ENCODE data around the gene NFKBIZ.
"Not testable (repeated sequence)": the region's sequence is repeated elsewhere in the genome, so short reads cannot be mapped to it uniquely, and the experiment has no call there.

NFKBIZ gene

DNA sequence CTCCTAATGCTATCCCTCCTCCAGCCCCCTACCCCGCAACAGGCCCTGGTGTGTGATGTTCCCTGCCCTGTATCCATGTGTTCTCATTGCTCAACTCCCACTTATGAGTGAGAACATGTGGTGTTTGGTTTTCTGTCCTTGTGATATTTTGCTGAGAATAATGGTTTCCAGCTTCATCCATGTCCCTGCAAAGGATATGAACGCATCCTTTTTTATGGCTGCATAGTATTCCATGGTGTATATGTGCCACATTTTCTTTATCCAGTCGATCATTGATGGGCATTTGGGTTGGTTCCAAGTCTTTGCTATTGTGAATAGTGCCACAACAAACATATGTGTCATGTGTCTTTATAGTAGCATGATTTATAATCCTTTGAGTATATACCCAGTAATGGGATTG is 36.3 kb downstream of the NFKBIZ start:
- H3K27me3 Mint-ChIP-seq (ENCODE audit: low read depth); H3K27ac Mint-ChIP-seq; H3K36me3 Mint-ChIP-seq (ENCODE audit: low read depth); DNase-seq (ENCODE audit: low spot score); H3K4me3 Mint-ChIP-seq; H3K4me1 Mint-ChIP-seq (ENCODE audit: low read depth): not testable (repeated sequence)
- peaks cover 12% of the 10 kb centered on the region for H3K9me3 Mint-ChIP-seq

DNA sequence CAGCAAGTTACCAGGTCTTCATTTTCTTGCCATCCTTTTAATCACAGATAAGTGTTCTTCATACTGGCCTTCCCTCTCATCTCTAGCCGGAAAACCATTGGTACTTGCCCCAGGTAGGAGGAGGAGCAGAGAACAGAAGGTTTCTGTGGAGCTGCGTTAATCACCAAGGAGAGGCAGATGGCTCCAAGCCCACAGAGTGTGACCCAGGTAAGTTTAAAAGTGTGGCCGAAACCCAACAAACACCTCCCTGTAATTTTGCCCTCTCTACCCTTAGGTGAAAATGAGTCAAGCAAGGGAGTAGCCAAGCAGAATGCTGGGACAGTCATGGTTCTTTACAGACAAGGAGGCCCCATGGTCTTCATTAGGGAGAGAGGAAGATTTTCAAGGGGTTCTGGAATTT is 37.3 kb downstream of the NFKBIZ start:
- Mint-ChIP-seq H3K9me3 (peaks cover 12% of the 10 kb centered on the region), H3K27ac (no peak overlapping the region), H3K36me3 (ENCODE audit: low read depth) (peaks cover 2% of the 10 kb centered on the region), H3K4me1 (ENCODE audit: low read depth) (no peaks in the 10 kb centered on the region), H3K27me3 (ENCODE audit: low read depth) (no peaks in the 10 kb centered on the region), H3K4me3 (no peak overlapping the region)
- no peak for DNase-seq (ENCODE audit: low spot score)

DNA sequence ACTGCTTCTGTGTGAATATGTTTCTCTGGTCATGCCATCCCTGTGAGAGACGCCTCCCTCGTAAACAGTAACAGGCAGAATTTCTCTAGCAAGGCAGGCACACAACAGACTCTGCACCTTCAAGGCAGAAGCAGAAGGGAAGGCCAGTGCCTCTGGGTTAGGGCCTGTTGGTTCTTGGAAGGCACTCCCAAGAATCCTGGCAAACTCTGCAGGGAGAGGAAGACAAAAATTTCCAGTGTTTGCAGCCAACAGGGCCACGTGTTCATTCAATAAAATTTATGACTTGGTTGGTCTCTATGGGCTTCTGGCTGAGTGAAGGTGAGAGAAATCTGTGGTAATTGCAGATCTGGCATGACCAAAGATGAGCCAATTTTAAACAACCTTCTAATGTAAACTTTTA is 39.3 kb downstream of the NFKBIZ start:
- H3K27ac Mint-ChIP-seq: no peak overlapping the region
- no peak for DNase-seq (ENCODE audit: low spot score)
- no peaks in the 10 kb centered on the region for H3K4me1 Mint-ChIP-seq (ENCODE audit: low read depth)
- peaks cover 12% of the 10 kb centered on the region for H3K9me3 Mint-ChIP-seq
- peaks cover 2% of the 10 kb centered on the region for H3K36me3 Mint-ChIP-seq (ENCODE audit: low read depth)
- no peaks in the 10 kb centered on the region for H3K27me3 Mint-ChIP-seq (ENCODE audit: low read depth)
- no peak overlapping the region for H3K4me3 Mint-ChIP-seq

DNA sequence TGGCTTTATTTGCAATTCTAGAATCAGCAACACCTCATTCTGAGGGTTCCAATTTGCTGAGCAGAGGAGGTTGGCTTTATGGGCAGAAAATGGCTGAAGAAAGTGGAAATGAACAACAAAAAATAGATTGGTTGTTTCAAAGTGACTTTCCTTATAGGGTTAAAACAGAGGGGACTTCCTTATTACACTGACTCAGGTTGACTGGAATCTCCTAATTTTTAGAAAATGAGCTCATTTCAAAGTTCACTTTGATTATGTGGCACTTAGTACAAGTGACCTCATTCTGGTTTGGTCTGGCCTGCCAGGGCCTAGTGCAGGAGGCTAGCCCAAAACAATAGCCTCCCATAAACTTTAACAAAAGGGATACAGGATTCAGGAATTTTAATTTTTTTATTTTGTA is 41.4 kb downstream of the NFKBIZ start:
- no peaks in the 10 kb centered on the region for H3K4me1 Mint-ChIP-seq (ENCODE audit: low read depth)
- H3K4me3 Mint-ChIP-seq: no peak overlapping the region
- no peaks in the 10 kb centered on the region for H3K27me3 Mint-ChIP-seq (ENCODE audit: low read depth)
- DNase-seq (ENCODE audit: low spot score): no peak
- H3K9me3 Mint-ChIP-seq: peaks cover 12% of the 10 kb centered on the region
- no peak overlapping the region for H3K27ac Mint-ChIP-seq
- H3K36me3 Mint-ChIP-seq (ENCODE audit: low read depth): no peaks in the 10 kb centered on the region

DNA sequence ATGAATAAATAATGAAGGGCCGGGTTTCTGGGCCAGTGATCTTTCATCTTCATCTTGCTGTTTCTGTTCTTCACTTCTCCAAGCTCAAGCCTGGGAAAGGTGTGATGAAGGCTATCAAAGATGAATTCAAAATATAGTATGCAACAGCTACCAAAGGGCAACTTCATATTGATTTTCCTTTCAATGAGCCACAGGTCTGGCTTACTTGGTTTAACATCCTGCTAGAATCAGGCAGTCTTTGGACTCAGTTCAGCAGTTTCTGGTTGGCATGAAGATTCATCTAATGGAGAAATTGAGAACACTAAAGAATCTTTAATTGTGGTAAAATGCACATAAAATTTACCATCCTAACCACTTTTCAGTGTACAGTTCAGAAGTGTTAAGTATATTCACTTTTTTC is 43.3 kb downstream of the NFKBIZ start:
- H3K27me3 Mint-ChIP-seq (ENCODE audit: low read depth): no peaks in the 10 kb centered on the region
- no peak overlapping the region for H3K27ac Mint-ChIP-seq
- H3K36me3 Mint-ChIP-seq (ENCODE audit: low read depth): no peaks in the 10 kb centered on the region
- H3K4me3 Mint-ChIP-seq: no peak overlapping the region
- H3K9me3 Mint-ChIP-seq: peaks cover 6% of the 10 kb centered on the region
- no peaks in the 10 kb centered on the region for H3K4me1 Mint-ChIP-seq (ENCODE audit: low read depth)
- no peak for DNase-seq (ENCODE audit: low spot score)

DNA sequence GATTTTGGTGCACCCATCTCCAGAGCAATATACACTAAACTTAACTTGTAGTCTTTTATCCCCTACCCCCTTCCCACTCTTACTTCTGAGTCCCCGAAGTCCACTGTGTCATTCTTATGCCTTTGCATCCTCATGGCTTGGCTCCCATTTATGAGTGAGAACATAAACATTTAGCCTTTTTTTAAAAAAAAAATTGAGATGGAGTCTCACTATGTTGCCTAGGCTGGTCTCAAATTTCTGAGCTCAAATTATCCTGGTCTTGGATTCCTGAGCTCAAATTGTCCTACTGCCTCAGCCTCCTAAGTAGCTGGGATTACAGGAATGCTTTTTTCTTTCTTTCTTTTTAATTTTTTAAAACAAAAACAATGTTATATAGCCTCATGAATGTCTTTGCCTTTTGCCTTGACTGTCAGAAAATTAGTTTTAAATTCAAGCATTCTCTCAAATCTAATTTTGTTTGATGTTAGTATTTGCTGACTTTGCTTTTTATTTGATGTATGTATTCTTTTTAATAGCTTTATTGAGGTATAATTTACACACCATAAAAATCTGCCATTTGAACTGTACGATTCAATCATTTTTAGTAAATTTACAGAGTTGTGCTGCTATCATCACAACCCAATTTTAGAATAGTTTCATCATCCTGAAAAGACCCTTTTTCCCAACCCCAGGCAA is 46.9 kb downstream of the NFKBIZ start:
- DNase-seq (ENCODE audit: low spot score): no peak
- Mint-ChIP-seq H3K9me3 (peaks cover 6% of the 10 kb centered on the region), H3K27me3 (ENCODE audit: low read depth) (no peaks in the 10 kb centered on the region), H3K36me3 (ENCODE audit: low read depth) (no peaks in the 10 kb centered on the region), H3K4me1 (ENCODE audit: low read depth) (no peaks in the 10 kb centered on the region), H3K4me3 (no peak overlapping the region), H3K27ac (no peak overlapping the region)

DNA sequence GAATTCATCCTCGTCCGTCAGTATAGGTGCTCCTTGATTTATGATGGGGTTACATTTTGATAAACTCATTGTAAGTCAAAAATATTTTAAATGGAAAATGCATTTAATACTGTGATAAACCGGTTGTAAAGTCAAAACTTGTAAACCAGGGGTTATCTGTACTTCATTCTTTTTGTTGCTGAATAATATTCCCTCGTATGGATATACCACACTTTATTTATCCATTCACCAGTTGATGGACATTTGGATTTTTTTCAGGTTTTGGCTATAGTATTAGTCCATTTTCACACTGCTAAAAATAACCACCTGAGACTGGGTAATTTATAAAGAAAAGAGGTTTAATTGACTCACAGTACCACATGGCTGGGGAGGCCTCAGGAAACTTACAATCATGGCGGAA is 47.7 kb downstream of the NFKBIZ start:
- H3K27me3 Mint-ChIP-seq (ENCODE audit: low read depth): no peaks in the 10 kb centered on the region
- no peaks in the 10 kb centered on the region for H3K36me3 Mint-ChIP-seq (ENCODE audit: low read depth)
- DNase-seq (ENCODE audit: low spot score): no peak
- no peak overlapping the region for H3K27ac Mint-ChIP-seq
- H3K9me3 Mint-ChIP-seq: peaks cover 6% of the 10 kb centered on the region
- H3K4me1 Mint-ChIP-seq (ENCODE audit: low read depth): peaks cover 2% of the 10 kb centered on the region
- no peak overlapping the region for H3K4me3 Mint-ChIP-seq

DNA sequence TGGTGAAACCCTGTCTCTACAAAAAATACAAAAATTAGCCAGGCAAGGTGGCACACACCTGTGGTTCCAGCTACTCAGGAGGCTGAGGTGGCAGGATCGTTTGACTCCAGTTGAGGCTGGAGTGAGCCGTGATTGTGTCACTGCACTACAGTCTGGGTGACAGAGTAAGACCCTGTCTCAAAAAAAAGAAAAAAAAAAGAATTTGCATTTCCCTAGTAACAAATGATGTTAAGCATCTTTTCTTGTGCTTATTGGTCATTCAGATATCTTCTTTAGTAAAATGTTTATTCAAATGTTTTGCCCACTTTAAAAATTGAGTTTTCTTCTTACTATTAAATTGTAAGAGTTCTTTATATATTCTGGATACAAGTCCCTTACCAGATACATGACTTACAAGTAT is 48.7 kb downstream of the NFKBIZ start:
- peaks cover 6% of the 10 kb centered on the region for H3K9me3 Mint-ChIP-seq
- H3K27ac Mint-ChIP-seq: no peak overlapping the region
- peaks cover 4% of the 10 kb centered on the region for H3K4me1 Mint-ChIP-seq (ENCODE audit: low read depth)
- H3K36me3 Mint-ChIP-seq (ENCODE audit: low read depth): no peaks in the 10 kb centered on the region
- no peaks in the 10 kb centered on the region for H3K27me3 Mint-ChIP-seq (ENCODE audit: low read depth)
- DNase-seq (ENCODE audit: low spot score): no peak
- no peak overlapping the region for H3K4me3 Mint-ChIP-seq

DNA sequence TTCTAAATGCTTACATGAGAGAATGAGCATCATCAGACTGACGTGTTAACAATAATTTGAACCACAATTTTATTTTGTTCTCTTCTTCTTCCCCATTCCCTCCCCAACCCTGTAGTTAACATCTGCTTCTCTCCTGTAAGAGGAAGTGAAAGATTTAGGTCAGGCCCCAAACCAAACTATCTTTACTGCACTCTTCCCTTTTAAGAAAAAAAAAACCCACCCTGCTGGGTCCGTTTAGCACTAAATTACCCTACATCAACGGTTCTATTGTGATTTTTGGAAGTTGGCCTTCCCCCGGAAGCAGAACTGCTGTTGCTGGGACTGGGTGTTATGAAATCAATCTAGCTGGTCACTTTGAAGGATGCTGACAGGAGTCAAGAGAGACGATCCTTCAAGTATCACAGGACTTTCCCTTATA is 49.4 kb downstream of the NFKBIZ start:
- Mint-ChIP-seq H3K27ac (no peak overlapping the region), H3K4me1 (ENCODE audit: low read depth) (peaks cover 4% of the 10 kb centered on the region), H3K4me3 (no peak overlapping the region), H3K36me3 (ENCODE audit: low read depth) (no peaks in the 10 kb centered on the region), H3K9me3 (peaks cover 5% of the 10 kb centered on the region), H3K27me3 (ENCODE audit: low read depth) (no peaks in the 10 kb centered on the region)
- no peak for DNase-seq (ENCODE audit: low spot score)

DNA sequence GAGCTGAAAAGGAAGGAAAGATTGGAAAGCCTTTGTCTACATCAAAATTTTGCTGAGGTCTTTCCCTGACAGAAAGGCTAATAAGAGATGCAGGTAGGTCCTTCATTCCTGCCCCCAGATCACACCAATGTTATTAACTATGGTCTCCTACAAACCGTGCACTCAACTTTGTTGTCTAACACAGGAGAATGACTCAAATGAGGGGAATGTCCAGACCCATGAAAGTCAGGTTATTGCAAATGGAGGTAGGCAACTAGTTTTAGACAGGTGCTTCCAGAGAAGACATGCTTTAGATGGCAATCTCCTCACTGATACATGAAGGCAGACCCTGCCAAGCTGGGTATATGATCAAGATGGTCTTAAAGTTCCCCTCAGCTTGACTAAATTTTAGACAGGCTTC is 51.0 kb downstream of the NFKBIZ start:
- Mint-ChIP-seq H3K27me3 (ENCODE audit: low read depth) (no peaks in the 10 kb centered on the region), H3K36me3 (ENCODE audit: low read depth) (no peaks in the 10 kb centered on the region), H3K27ac (no peak overlapping the region), H3K9me3 (no peaks in the 10 kb centered on the region), H3K4me1 (ENCODE audit: low read depth) (peaks cover 4% of the 10 kb centered on the region), H3K4me3 (no peak overlapping the region)
- DNase-seq (ENCODE audit: low spot score): no peak

DNA sequence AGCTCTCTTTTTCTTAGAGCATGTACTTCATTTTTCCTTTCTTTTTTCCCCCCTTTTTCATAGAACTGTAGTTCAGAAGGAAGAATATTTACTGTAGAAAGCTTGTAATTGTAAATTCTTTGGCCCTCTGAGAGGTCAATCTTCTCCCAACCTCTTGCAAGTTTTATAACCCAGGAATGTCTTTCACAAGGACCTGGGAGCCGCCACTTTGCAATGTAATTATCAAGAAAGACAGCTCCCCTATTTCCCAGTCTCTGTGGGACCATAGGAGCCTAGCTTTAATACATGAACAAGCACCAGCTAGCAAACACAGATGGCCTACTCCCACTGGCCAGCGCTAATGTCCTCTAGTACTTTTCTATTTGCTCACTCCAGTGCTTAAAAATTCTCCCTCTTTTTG is 51.4 kb downstream of the NFKBIZ start:
- peaks cover 4% of the 10 kb centered on the region for H3K4me1 Mint-ChIP-seq (ENCODE audit: low read depth)
- H3K36me3 Mint-ChIP-seq (ENCODE audit: low read depth): no peaks in the 10 kb centered on the region
- no peaks in the 10 kb centered on the region for H3K27me3 Mint-ChIP-seq (ENCODE audit: low read depth)
- H3K4me3 Mint-ChIP-seq: no peak overlapping the region
- no peaks in the 10 kb centered on the region for H3K9me3 Mint-ChIP-seq
- no peak overlapping the region for H3K27ac Mint-ChIP-seq
- DNase-seq (ENCODE audit: low spot score): no peak

DNA sequence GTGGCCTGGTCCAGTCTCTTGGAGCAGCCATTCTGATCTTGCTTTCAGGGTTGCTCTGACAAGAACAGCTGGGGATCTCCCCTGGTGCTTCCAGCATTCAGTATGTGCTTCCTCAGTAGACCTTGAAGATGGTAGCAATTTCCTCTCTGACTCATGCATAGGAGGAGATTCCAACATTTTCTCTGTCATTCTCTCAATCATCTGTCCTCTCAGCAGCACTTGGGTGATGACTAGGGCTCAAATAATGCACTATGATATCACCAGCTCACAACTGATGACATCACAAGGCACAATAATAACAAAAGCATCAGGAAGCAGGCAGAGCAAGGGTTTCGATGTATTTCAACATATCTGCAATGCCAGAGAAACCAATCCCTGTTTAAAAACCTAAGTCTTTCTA is 52.7 kb downstream of the NFKBIZ start:
- Mint-ChIP-seq H3K27ac (peak overlapping the region; percentile 34), H3K4me1 (ENCODE audit: low read depth) (peaks cover 4% of the 10 kb centered on the region), H3K27me3 (ENCODE audit: low read depth) (peaks cover 2% of the 10 kb centered on the region), H3K9me3 (peaks cover 6% of the 10 kb centered on the region), H3K36me3 (ENCODE audit: low read depth) (no peaks in the 10 kb centered on the region), H3K4me3 (no peak overlapping the region)
- DNase-seq (ENCODE audit: low spot score): no peak

DNA sequence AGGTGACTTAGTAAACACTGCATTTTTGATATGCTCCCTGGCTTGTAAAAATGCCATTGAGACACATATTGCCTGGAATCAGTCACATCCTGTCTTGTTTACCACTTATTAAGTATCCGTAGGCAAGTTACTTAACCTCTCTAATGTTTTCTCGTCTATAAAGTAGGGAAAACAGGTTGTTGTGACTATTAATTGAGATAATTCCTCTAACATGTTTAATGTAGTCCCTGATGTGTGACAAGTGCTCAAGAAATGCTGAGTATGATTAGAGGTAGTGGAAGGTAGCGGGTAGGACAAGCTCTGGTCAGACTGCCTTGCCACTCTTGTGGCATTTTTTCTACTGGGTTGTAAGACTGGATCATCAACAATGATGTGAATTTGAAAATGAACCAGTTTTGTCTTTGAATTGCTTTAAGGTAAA is 54.1 kb downstream of the NFKBIZ start:
- no peak overlapping the region for H3K27ac Mint-ChIP-seq
- no peak for DNase-seq (ENCODE audit: low spot score)
- H3K9me3 Mint-ChIP-seq: peaks cover 6% of the 10 kb centered on the region
- peaks cover 16% of the 10 kb centered on the region for H3K27me3 Mint-ChIP-seq (ENCODE audit: low read depth)
- no peaks in the 10 kb centered on the region for H3K36me3 Mint-ChIP-seq (ENCODE audit: low read depth)
- H3K4me1 Mint-ChIP-seq (ENCODE audit: low read depth): peaks cover 4% of the 10 kb centered on the region
- H3K4me3 Mint-ChIP-seq: no peak overlapping the region

DNA sequence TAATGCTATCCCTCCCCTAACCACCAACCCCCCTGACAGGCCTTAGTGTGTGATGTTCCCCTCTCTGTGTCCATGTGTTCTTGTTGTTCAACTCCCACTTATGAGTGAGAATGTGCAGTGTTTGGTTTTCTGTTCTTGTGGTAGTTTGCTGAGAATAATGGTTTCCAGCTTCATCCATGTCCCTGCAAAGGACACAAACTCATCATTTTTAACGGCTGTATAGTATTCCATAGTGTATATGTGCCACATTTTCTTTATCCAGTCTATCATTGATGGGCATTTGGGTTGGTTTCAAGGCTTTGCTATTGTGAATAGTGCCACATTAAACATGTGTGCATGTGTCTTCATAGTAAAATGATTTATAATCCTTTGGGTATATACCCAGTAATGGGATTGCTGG is 56.3 kb downstream of the NFKBIZ start:
- H3K27me3 Mint-ChIP-seq (ENCODE audit: low read depth): peaks cover 31% of the 10 kb centered on the region
- not testable (repeated sequence) for H3K36me3 Mint-ChIP-seq (ENCODE audit: low read depth); H3K4me3 Mint-ChIP-seq; DNase-seq (ENCODE audit: low spot score); H3K9me3 Mint-ChIP-seq; H3K27ac Mint-ChIP-seq; H3K4me1 Mint-ChIP-seq (ENCODE audit: low read depth)
